Right lobe of liver (tissue), 4 donors: ENCODE measurements around the gene GPC5.

Experiments
- POLR2A ChIP-seq: fragments of 450-650 bp; IDR thresholded peaks from one replicate; pipeline ENCODE4 v1.6.1; 2017; ENCODE audit warnings: antibody characterized with exemption, mild to moderate bottlenecking
- TF ChIP-seq, protein P1 (sequence below), 4 donors: fragments of 200-600 bp in 3 of 4; fragments of 450-650 bp in 1 of 4; IDR thresholded peaks; one replicate each; pipeline versions ENCODE4 v1.5.1 to v1.8.0; 2016 to 2022; ENCODE audit warnings: antibody characterized with exemption in 4 of 4, mild to moderate bottlenecking in 2 of 4
- donor health status: DM: no; HTN: no; CAD: no.
- donor health status: DM: no; HTN: no; CAD: no.
- donor health status: DM: no; HTN: yes; CAD: no.

GRCh38 chr13:91498298-91498697 is 99.9 kb downstream of the GPC5 start:
- TF ChIP-seq, protein P1, sequence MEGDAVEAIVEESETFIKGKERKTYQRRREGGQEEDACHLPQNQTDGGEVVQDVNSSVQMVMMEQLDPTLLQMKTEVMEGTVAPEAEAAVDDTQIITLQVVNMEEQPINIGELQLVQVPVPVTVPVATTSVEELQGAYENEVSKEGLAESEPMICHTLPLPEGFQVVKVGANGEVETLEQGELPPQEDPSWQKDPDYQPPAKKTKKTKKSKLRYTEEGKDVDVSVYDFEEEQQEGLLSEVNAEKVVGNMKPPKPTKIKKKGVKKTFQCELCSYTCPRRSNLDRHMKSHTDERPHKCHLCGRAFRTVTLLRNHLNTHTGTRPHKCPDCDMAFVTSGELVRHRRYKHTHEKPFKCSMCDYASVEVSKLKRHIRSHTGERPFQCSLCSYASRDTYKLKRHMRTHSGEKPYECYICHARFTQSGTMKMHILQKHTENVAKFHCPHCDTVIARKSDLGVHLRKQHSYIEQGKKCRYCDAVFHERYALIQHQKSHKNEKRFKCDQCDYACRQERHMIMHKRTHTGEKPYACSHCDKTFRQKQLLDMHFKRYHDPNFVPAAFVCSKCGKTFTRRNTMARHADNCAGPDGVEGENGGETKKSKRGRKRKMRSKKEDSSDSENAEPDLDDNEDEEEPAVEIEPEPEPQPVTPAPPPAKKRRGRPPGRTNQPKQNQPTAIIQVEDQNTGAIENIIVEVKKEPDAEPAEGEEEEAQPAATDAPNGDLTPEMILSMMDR (IDR thresholded peaks at IDR 0.05): no peak
- no peak for TF ChIP-seq POLR2A
